ENCODE data around the gene NRP2.

- TF ChIP-seq CTCF (conservative IDR thresholded peaks at IDR 0.05; ENCODE audit: low read length), result no peak
- TF ChIP-seq EZH2phosphoT487 (IDR thresholded peaks at IDR 0.05; ENCODE audit: borderline replicate concordance, low read depth, low read length), result no peak
Observed at GRCh38 chr2:205694256-205694655, 12.0 kb downstream of the NRP2 start.
